HG03575 (cell line): ENCODE measurements around the gene INTS6.

ENCODE experiments used
- ATAC-seq: cut with Tn5 transposase; IDR thresholded peaks from one replicate; pipeline ENCODE4 v1.9.1; 2021; ENCODE audit not compliant: unreplicated experiment, insufficient number of reproducible peaks, low FRiP score; ENCODE audit errors: extremely low read depth

The INTS6 gene

GRCh38 chr13:51360489-51360888 lies 92.3 kb downstream of the INTS6 start:
- ATAC-seq, result no peak

- ATAC-seq, result no peak
These were observed 93.5 kb downstream of the INTS6 start for GRCh38 chr13:51359352-51359751.

GRCh38 chr13:51357928-51358595 lies 94.8 kb downstream of the INTS6 start:
- no peak for ATAC-seq

- ATAC-seq, result no peak
These were observed 97.6 kb downstream of the INTS6 start for GRCh38 chr13:51355217-51355616.

GRCh38 chr13:51349016-51349415 lies 103.8 kb downstream of the INTS6 start:
- no peak for ATAC-seq

- ATAC-seq, result no peak
These were observed 104.5 kb downstream of the INTS6 start for GRCh38 chr13:51348069-51348967.

- ATAC-seq, result no peak
These were observed 105.7 kb downstream of the INTS6 start for GRCh38 chr13:51347099-51347498.

- ATAC-seq, result no peak
These were observed 106.4 kb downstream of the INTS6 start for GRCh38 chr13:51346397-51346796.

GRCh38 chr13:51343475-51343874 lies 109.4 kb downstream of the INTS6 start:
- ATAC-seq, result no peak

- ATAC-seq, result no peak
These were observed 110.1 kb downstream of the INTS6 start for GRCh38 chr13:51342706-51343105.

GRCh38 chr13:51341791-51342190 lies 111.0 kb downstream of the INTS6 start:
- ATAC-seq, result no peak

- ATAC-seq, result no peak
These were observed 111.6 kb downstream of the INTS6 start for GRCh38 chr13:51341232-51341631.

- ATAC-seq, result no peak
These were observed 112.7 kb downstream of the INTS6 start for GRCh38 chr13:51339952-51340732.

GRCh38 chr13:51339354-51339753 lies 113.5 kb downstream of the INTS6 start, which contains the start of gene SERPINE3:
Gene SERPINE3 (plus strand): TSS chr13:51339691. CDS start chr13:51341092, 1,401 bp downstream.
- no peak for ATAC-seq

GRCh38 chr13:51336746-51337145 lies 116.1 kb downstream of the INTS6 start:
- no peak for ATAC-seq

GRCh38 chr13:51333826-51334225 lies 119.0 kb downstream of the INTS6 start:
- ATAC-seq, result no peak

- no peak for ATAC-seq
These were observed 119.4 kb downstream of the INTS6 start for GRCh38 chr13:51333421-51333820.

GRCh38 chr13:51332566-51333361 lies 120.1 kb downstream of the INTS6 start:
- ATAC-seq, result no peak
